Activated CD4-positive, CD25-positive, alpha-beta regulatory T cell (primary cell): Measurements from ENCODE around the gene ANKRD63.

ENCODE experiments used
- DNase-seq, 4 experiments: peaks; one replicate each; lab custom pipeline; 2025; lab: John Stamatoyannopoulos, UW

ANKRD63 gene

DNA sequence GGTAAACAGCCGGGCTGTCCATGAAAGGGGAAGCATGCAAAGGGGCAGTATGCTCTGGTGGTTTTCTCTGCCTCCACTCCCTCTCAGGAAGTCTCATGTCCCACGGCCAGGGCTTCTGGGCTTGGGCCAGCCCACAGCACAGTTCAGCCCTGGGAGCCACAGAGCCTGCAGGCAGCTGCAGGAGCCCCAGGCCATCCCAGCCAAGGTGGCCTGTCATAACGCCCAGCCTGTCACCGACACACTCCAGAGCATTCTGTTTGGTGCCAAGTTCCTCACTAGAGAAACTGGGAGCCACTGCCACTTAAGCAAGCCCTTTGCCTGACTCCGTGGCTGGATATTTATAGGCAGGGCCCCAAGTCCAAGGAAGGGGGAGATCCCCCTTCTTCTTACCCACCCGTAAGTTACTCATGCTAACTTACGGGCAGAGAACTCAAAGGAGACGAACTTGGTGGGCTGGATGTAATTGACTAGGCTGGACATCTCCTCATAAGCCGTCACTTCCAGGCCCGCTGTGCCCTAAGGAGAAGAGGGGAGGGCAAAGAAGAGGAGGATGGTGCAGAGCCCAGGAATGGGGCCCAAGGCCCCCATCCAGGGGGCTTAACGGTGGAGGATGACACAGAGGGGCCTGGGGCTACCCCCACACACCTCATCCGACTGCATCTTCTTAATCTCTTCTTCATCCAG, 13.2 kb upstream of the ANKRD63 start:
- DNase-seq, result no peak

DNA sequence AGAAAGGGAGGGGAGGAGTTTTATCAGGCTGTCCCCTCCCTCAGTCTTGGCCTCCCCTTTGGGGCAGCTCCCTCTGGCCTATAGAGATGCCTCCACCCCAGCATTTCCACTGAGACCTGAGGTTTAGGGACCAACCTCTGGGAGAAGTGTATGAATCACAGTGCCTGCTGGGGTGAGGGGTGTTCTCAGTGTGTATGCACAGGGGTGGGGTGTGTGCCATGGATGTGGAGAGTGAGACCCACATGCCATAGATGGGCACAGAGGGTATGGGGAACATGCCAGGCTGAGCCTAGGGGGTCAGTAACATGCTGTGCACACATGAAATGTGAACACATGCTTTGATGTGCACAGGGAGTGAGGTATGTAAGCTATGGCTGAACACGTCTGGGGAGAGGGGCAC, 12.4 kb upstream of the ANKRD63 start:
- no peak for DNase-seq

GRCh38 chr15:40293905-40294895, 11.3 kb upstream of the ANKRD63 start:
- no peak for DNase-seq

- DNase-seq, result no peak
Observed at GRCh38 chr15:40293006-40293405, 10.1 kb upstream of the ANKRD63 start.

- no peak for DNase-seq
Observed at GRCh38 chr15:40292246-40292645, 9.4 kb upstream of the ANKRD63 start.

- DNase-seq, result no peak
Observed at GRCh38 chr15:40290918-40291574, 8.2 kb upstream of the ANKRD63 start.

DNA sequence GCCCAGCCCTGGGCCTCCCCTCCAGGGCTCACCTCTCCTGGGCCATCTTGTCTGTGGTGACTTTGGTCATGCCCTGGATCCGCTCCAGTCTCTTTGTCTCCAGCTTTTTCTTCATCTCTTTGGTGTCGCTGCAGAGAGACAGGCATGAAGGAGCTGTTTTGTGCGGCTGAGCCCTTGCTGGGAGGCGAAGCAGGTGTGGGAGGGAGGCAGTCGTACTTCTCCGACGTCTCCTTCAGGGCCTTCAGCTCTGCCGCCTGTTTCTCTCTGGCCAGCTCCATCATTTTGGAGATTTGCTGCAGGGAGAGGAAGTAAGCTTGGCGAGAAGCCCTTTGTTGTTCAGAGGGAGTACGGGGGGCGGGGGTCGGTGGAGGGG, 7.7 kb upstream of the ANKRD63 start:
- DNase-seq, result no peak

DNA sequence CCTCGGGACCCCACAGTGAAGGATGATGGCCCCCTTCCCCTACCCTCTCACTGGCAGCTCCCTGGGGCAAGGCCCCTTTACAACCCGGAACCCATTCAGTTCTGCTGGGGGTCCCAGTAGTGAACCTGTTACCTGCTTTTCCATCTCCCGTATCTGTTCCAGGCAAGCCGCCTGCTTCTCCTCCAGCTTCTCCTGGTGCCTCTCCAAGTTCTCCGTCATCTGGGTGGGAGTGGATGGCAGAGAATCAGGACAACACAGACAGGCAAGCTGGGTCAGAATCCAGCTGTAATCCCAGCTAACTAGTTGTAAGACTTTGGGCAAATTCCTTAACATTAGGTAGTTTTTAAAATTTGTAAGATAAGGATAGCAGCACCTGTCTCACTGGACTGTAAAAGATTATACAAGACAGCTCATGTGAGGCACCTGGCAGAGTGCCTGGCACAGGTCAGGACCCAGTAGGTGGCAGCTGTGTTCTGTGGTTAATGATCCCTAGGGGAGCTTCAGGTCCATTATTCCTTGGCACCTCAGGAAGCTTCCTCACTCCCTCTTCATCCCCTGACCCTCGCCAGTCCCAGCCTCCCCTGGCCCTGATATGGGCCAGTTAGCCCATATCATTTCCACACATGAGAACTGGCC, 6.4 kb upstream of the ANKRD63 start:
- no peak for DNase-seq

- DNase-seq, result no peak
Observed at GRCh38 chr15:40287968-40288367, 5.1 kb upstream of the ANKRD63 start.

GRCh38 chr15:40287505-40287904, 4.6 kb upstream of the ANKRD63 start:
- no peak for DNase-seq

DNA sequence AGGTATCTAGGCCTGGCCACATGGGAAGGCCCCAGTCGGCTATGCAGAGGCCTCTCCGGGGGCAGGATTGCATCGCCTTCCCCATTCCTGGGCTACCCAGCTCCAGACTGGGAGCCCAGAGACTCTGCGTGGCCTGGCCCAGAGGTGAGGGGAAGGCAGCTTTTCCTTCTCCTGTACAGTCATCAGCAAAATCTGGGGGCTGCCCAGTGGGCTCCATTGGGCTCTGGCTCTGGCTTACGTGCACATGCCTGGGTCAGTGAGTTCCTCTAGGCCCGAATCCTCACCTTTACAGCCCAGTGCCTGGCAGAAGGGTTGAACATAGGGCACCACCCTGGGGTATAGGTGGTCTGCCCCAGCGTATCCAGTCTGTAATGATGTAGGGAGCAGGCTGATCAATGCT, 3.9 kb upstream of the ANKRD63 start:
- no peak for DNase-seq

DNA sequence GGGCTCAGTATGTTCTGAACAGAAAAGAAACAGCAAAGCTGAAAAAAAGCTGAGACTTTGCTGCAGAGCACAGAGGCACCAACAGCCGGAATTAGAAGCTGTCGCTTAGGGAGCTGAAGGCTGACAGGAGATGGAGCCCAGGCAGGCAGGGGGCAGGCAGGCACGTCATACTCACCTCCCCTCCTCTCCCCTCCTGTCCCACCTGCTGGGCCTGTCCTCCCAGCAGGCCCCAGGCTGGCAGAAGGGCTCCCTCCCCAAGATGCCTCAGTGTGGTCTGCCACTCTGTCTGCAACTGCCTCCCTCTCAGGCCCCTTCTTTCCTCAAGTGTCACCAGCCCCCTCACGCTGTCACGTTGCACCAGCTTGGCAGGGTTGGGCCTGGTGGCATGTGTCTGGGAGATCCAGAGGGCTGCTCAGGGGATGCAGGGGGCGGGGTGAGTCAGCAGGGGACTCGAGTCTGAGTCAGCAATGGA, 3.2 kb upstream of the ANKRD63 start:
- DNase-seq, result no peak

DNA sequence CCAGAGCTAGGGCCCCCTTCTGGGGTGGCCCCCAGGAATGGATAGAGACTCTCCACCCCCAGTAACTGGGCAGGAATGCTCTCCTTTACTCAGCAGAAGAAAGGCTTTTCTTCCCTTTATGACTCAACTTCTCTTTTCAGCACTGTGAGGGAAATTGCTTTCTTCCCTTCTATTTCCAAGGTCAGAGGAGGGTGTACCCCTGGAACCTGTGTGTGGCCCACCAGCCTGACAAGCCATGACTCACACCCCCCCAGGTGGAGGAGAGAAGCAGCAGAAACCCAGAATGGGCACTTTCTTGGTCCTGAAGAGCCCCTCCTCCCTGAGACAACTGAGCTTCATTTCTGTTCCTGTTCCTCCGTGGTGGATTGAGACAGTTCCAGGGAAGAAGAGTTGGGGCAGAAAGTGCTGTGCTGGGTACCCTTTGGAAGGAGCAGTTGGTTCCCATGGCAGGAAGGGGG, 2.7 kb upstream of the ANKRD63 start:
- no peak for DNase-seq

DNA sequence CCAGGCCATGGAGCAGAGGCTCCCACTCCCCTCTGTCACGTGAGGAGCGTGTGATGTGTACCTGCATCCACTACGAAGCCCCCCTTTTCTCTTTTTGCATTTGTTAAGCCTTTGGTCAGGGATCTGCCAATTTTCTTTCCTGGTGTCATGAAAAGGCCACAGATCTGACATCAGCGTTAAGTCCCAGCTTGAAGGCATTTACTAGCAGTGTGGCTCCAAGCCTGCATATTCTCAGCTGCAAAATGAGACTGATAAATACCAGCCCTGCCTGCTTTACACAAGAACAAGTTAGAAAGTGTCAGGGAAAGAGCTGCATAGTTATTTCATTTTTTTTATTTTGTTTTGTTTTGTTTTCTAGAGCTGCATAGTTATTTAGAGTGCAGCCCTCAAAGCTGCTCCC, 2.3 kb upstream of the ANKRD63 start:
- DNase-seq, result no peak

- no peak for DNase-seq
Observed at GRCh38 chr15:40283615-40284300, 894 bp upstream of the ANKRD63 start.

DNA sequence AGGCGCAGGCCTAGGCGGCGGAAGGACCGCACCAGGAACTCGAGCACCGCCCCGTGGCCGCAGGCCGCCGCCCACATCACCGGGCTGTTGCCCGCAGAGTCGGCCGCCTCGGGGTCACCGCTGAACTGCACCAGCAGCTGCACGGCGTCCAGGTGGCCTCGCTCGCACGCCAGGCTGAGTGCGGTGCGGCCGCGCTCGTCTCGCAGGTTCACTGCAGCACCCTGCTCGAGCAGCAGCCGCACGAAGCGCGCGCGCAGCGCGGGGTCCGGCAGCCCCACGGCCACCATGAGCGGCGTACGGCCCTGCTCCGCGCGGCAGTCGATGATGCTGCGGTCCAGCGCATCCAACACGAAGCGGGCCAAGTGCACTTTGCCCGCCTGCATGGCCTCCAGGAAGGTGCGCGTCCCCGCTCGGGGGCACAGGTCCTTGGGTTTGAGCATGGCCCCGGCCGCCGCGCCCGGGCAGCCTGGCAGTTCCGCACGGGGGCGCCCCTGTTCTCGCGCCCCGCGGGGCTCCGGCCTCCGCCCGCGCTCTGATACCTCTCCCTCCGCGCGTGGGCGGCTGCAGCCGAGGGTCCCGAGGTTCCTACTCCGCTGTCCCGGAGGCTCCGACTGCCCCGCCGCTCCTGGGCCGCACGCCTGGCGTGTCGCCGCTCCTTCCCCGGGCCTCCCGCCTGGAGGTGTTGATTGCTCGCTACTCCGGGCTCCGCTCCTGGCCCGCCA, 556 bp downstream of the ANKRD63 start:
- DNase-seq, result peak in 3 of 4 experiments; percentile 8 to 27 (median 22)

DNA sequence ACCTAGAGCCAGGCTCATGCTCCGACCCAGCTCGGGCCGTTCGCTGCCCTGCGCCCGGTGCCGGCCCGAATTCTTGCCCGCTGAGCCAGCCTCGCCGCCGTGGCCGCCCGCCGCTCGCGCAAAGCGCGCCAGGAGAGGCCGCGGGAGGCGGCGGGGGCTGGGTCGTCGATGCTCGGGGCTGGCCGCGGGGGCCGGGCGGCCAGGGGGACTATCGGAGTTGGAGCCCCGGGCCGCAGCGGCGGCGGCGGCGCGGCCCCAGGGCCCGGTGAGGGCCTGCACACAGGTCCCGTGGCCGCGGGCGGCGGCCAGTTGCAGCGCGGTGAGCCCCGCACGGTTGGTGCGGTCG, 1.1 kb downstream of the ANKRD63 start:
- DNase-seq, result no peak

DNA sequence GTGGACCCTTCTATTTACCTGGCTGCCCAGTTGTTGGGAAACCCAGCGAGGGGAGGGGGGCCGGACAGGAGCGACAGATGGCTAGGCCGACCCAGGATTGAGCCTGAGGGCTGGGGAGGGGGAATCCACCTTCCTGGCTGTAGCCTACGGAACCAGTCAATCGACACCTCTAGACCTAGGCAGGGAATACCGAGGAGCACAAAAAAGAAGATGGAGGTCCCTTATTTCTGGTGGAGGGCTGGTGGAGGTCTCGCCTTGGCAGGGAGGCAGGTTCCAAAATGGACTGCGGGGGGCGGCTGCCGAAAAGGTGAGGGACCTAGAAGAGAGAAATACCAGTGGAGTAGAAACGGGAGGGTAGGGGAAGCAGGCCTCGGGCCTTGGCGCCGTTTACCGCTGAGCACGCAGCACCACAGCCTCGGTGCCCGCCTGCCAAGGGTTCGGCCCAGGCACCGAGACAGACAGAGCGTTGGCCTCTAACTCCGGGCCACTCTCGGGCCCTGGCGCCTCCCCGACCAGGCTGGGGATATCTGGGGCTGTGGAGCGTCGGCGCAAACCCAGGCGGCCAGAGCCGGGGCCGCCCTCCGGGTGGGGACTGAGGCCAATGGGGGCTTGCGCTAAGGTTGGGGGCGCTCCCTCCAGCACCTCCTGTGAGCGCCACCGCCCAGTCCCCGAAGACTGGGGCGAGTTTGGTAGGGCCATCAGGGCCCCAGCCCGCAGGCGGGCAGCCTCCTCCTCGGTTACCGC, 1.6 kb downstream of the ANKRD63 start:
- no peak for DNase-seq

- no peak for DNase-seq
Observed at GRCh38 chr15:40280260-40281056, 2.4 kb downstream of the ANKRD63 start.
